ENCODE data around the gene SLC18A3. TPM values are rescaled to one million over a fixed set of nuclear protein-coding genes. Genes with fewer than 3 reads are reported as not detected.

SLC18A3 gene
- total RNA-seq, 1 experiment from 2014 or later = not detected

GRCh38 chr10:49600781-49601400 is 9.2 kb upstream of the SLC18A3 start:
- no peak for DNase-seq (ENCODE audit: low read depth, low spot score)
- Histone ChIP-seq H3K27me3 (ENCODE audit: insufficient read depth, low read length) (peaks cover 27% of the 10 kb centered on the region), H3K4me2 (ENCODE audit: low read length) (no peak overlapping the region), H3K36me3 (ENCODE audit: control insufficient read depth in 1 of 2, insufficient read depth in 2 of 2, low read length in 2 of 2) (no peaks in the 10 kb centered on the region), H3K9me3 (ENCODE audit: control insufficient read depth in 1 of 2, insufficient read depth in 1 of 2, low read depth in 1 of 2, low read length in 2 of 2) (no peaks in the 10 kb centered on the region), H3K79me2 (ENCODE audit: insufficient read depth, low read length) (no peaks in the 10 kb centered on the region), H3K27ac (ENCODE audit: low read depth, low read length) (no peak overlapping the region), H3K9me2 (ENCODE audit: insufficient read depth) (no peaks in the 10 kb centered on the region), H3K4me3 (replicated peaks in 1 of 2; ENCODE audit: low read depth in 1 of 2, low read length in 2 of 2) (no peak overlapping the region), H2AFZ (ENCODE audit: low read depth, low read length, poor library complexity, severe bottlenecking) (no peak overlapping the region), H4K20me1 (ENCODE audit: insufficient read depth) (no peaks in the 10 kb centered on the region), H3K4me1 (ENCODE audit: control insufficient read depth in 1 of 2, insufficient read depth in 2 of 2, low read length in 2 of 2) (peaks cover 0 to 3% of the 10 kb centered on the region in 2 experiments; a peak in 1 of 4 replicates), H3K9ac (ENCODE audit: low read length) (no peak overlapping the region)
- intact Hi-C loops (cut with micrococcal nuclease) = no loop called here
- CTCF ChIA-PET = no interaction called here
- ATAC-seq = no peak
- POLR2A ChIA-PET = no interaction called here
- no TSS peak for BruUV-seq (replicated peaks)
- TF ChIP-seq TCF7L2 (IDR thresholded peaks at IDR 0.05; ENCODE audit: borderline replicate concordance, extremely low read depth, insufficient read depth, insufficient read length) (no peak), POLR2A (IDR thresholded peaks at IDR 0.05; ENCODE audit: borderline replicate concordance, extremely low read depth, insufficient read depth, insufficient read length) (no peak), SP1 (IDR thresholded peaks at IDR 0.05; ENCODE audit: low read depth) (no peak), FOSL1 (IDR thresholded peaks at IDR 0.05; ENCODE audit: low read depth) (no peak), SIN3A (IDR thresholded peaks at IDR 0.05; ENCODE audit: low read depth) (no peak), SRF (IDR thresholded peaks at IDR 0.05; ENCODE audit: low read depth) (no peak), POLR2AphosphoS5 (IDR thresholded peaks at IDR 0.05; ENCODE audit: low read depth, low read length) (no peak), ZBTB33 (IDR thresholded peaks at IDR 0.05; ENCODE audit: extremely low read depth, insufficient replicate concordance, low read length) (no peak), ZNF274 (IDR thresholded peaks at IDR 0.05; ENCODE audit: low read depth, low read length) (no peak), ZFX (IDR thresholded peaks at IDR 0.05) (no peak)
- TF ChIP-seq, protein P1, sequence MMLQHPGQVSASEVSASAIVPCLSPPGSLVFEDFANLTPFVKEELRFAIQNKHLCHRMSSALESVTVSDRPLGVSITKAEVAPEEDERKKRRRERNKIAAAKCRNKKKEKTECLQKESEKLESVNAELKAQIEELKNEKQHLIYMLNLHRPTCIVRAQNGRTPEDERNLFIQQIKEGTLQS (IDR thresholded peaks at IDR 0.05) = no peak
- TF ChIP-seq, protein P2, sequence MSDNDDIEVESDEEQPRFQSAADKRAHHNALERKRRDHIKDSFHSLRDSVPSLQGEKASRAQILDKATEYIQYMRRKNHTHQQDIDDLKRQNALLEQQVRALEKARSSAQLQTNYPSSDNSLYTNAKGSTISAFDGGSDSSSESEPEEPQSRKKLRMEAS (IDR thresholded peaks at IDR 0.05) = no peak
- RAD21 ChIA-PET (ENCODE audit: low non-redundant PET in 1 of 2, low total read pairs in 2 of 2, uncharacterized antibody in 2 of 2, unreplicated experiment in 2 of 2) = no interaction called here

All from HCT116 (cell line).